SK-N-SH treated with all-trans-retinoic acid at 6 μM for 48 hours (cell line): ENCODE measurements around the gene CARM1.

Source experiments
- ARNTL ChIP-seq: fragments of 450-650 bp; formaldehyde crosslinking; IDR thresholded peaks from 2 replicates; pipeline ENCODE4 v1.5.0; 2020; ENCODE audit warnings: low read depth, mild to moderate bottlenecking, moderate library complexity, borderline replicate concordance
- BACH2 ChIP-seq: fragments of 250-450 bp; sonication (Bioruptor Pico); IDR thresholded peaks from 2 replicates; pipeline ENCODE4 v1.9.0; 2021; ENCODE audit warnings: mild to moderate bottlenecking, borderline replicate concordance
- GLIS3 ChIP-seq: fragments of 250-450 bp; sonication (Bioruptor Pico); IDR thresholded peaks from 2 replicates; pipeline ENCODE4 v1.5.0; 2020; ENCODE audit warnings: mild to moderate bottlenecking, moderate library complexity
- RARB ChIP-seq: fragments of 250-450 bp; sonication (Bioruptor Pico); IDR thresholded peaks from 2 replicates; pipeline ENCODE4 v1.8.0; 2021; ENCODE audit warnings: mild to moderate bottlenecking, moderate library complexity
- ZC3H10 ChIP-seq: fragments of 250-450 bp; sonication (Bioruptor Pico); IDR thresholded peaks from 2 replicates; pipeline ENCODE4 v1.5.1; 2021; ENCODE audit warnings: mild to moderate bottlenecking, moderate library complexity
- ZFP3 ChIP-seq: fragments of 250-450 bp; sonication (Bioruptor Pico); IDR thresholded peaks from 2 replicates; pipeline ENCODE4 v1.5.0; 2020; ENCODE audit warnings: mild to moderate bottlenecking, moderate library complexity
- ZNF565 ChIP-seq: fragments of 450-650 bp; formaldehyde crosslinking; conservative IDR thresholded peaks from 2 replicates; pipeline ENCODE4 v1.5.0; 2020; ENCODE audit warnings: low read depth, mild to moderate bottlenecking, moderate library complexity
- ZNF8 ChIP-seq: fragments of 450-650 bp; formaldehyde crosslinking; IDR thresholded peaks from 2 replicates; pipeline ENCODE4 v1.5.0; 2020; ENCODE audit warnings: mild to moderate bottlenecking, moderate library complexity
- TF ChIP-seq, protein P1 (sequence below): fragments of 250-450 bp; sonication (Bioruptor Pico); IDR thresholded peaks from 2 replicates; pipeline ENCODE4 v1.8.0; 2020; ENCODE audit warnings: mild to moderate bottlenecking, moderate library complexity, borderline replicate concordance
- TF ChIP-seq, protein P2 (sequence below): fragments of 250-450 bp; sonication (Bioruptor Pico); IDR thresholded peaks from 2 replicates; pipeline ENCODE4 v1.5.1; 2020; ENCODE audit warnings: low read depth, mild to moderate bottlenecking, moderate library complexity
- TF ChIP-seq, protein P3 (sequence below): fragments of 250-450 bp; sonication (Bioruptor Pico); IDR thresholded peaks from 2 replicates; pipeline ENCODE4 v1.8.0; 2021; ENCODE audit warnings: low read depth, mild to moderate bottlenecking, moderate library complexity, borderline replicate concordance
- TF ChIP-seq, protein P4 (sequence below): fragments of 250-450 bp; sonication (Bioruptor Pico); IDR thresholded peaks from 2 replicates; pipeline ENCODE4 v1.5.0; 2020; ENCODE audit warnings: mild to moderate bottlenecking, moderate library complexity
- TF ChIP-seq, protein P5 (sequence below): fragments of 250-450 bp; sonication (Bioruptor Pico); IDR thresholded peaks from 2 replicates; pipeline ENCODE4 v1.5.1; 2021; ENCODE audit warnings: mild to moderate bottlenecking, moderate library complexity

- TF ChIP-seq, protein P1, sequence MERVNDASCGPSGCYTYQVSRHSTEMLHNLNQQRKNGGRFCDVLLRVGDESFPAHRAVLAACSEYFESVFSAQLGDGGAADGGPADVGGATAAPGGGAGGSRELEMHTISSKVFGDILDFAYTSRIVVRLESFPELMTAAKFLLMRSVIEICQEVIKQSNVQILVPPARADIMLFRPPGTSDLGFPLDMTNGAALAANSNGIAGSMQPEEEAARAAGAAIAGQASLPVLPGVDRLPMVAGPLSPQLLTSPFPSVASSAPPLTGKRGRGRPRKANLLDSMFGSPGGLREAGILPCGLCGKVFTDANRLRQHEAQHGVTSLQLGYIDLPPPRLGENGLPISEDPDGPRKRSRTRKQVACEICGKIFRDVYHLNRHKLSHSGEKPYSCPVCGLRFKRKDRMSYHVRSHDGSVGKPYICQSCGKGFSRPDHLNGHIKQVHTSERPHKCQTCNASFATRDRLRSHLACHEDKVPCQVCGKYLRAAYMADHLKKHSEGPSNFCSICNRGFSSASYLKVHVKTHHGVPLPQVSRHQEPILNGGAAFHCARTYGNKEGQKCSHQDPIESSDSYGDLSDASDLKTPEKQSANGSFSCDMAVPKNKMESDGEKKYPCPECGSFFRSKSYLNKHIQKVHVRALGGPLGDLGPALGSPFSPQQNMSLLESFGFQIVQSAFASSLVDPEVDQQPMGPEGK (CRISPR knock-in tag), result no peak
- TF ChIP-seq, protein P2, sequence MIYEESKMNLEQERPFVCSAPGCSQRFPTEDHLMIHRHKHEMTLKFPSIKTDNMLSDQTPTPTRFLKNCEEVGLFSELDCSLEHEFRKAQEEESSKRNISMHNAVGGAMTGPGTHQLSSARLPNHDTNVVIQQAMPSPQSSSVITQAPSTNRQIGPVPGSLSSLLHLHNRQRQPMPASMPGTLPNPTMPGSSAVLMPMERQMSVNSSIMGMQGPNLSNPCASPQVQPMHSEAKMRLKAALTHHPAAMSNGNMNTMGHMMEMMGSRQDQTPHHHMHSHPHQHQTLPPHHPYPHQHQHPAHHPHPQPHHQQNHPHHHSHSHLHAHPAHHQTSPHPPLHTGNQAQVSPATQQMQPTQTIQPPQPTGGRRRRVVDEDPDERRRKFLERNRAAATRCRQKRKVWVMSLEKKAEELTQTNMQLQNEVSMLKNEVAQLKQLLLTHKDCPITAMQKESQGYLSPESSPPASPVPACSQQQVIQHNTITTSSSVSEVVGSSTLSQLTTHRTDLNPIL (CRISPR knock-in tag), result no peak
- TF ChIP-seq ZFP3, result no peak
- TF ChIP-seq, protein P3, sequence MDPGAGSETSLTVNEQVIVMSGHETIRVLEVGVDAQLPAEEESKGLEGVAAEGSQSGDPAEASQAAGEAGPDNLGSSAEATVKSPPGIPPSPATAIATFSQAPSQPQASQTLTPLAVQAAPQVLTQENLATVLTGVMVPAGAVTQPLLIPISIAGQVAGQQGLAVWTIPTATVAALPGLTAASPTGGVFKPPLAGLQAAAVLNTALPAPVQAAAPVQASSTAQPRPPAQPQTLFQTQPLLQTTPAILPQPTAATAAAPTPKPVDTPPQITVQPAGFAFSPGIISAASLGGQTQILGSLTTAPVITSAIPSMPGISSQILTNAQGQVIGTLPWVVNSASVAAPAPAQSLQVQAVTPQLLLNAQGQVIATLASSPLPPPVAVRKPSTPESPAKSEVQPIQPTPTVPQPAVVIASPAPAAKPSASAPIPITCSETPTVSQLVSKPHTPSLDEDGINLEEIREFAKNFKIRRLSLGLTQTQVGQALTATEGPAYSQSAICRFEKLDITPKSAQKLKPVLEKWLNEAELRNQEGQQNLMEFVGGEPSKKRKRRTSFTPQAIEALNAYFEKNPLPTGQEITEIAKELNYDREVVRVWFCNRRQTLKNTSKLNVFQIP (CRISPR knock-in tag), result no peak
- no peak for TF ChIP-seq ZNF8 (CRISPR knock-in tag)
- no peak for TF ChIP-seq ZNF565
- TF ChIP-seq GLIS3 (CRISPR knock-in tag), result no peak
- no peak for TF ChIP-seq ARNTL (CRISPR knock-in tag)
- TF ChIP-seq, protein P4, sequence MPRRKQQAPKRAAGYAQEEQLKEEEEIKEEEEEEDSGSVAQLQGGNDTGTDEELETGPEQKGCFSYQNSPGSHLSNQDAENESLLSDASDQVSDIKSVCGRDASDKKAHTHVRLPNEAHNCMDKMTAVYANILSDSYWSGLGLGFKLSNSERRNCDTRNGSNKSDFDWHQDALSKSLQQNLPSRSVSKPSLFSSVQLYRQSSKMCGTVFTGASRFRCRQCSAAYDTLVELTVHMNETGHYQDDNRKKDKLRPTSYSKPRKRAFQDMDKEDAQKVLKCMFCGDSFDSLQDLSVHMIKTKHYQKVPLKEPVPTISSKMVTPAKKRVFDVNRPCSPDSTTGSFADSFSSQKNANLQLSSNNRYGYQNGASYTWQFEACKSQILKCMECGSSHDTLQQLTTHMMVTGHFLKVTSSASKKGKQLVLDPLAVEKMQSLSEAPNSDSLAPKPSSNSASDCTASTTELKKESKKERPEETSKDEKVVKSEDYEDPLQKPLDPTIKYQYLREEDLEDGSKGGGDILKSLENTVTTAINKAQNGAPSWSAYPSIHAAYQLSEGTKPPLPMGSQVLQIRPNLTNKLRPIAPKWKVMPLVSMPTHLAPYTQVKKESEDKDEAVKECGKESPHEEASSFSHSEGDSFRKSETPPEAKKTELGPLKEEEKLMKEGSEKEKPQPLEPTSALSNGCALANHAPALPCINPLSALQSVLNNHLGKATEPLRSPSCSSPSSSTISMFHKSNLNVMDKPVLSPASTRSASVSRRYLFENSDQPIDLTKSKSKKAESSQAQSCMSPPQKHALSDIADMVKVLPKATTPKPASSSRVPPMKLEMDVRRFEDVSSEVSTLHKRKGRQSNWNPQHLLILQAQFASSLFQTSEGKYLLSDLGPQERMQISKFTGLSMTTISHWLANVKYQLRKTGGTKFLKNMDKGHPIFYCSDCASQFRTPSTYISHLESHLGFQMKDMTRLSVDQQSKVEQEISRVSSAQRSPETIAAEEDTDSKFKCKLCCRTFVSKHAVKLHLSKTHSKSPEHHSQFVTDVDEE (CRISPR knock-in tag), result no peak
- no peak for TF ChIP-seq BACH2 (CRISPR knock-in tag)
- TF ChIP-seq ZC3H10 (CRISPR knock-in tag), result no peak
- TF ChIP-seq RARB (CRISPR knock-in tag), result no peak
- TF ChIP-seq, protein P5, sequence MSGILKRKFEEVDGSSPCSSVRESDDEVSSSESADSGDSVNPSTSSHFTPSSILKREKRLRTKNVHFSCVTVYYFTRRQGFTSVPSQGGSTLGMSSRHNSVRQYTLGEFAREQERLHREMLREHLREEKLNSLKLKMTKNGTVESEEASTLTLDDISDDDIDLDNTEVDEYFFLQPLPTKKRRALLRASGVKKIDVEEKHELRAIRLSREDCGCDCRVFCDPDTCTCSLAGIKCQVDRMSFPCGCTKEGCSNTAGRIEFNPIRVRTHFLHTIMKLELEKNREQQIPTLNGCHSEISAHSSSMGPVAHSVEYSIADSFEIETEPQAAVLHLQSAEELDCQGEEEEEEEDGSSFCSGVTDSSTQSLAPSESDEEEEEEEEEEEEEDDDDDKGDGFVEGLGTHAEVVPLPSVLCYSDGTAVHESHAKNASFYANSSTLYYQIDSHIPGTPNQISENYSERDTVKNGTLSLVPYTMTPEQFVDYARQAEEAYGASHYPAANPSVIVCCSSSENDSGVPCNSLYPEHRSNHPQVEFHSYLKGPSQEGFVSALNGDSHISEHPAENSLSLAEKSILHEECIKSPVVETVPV (CRISPR knock-in tag), result no peak
These were observed 91.5 kb downstream of the CARM1 start for GRCh38 chr19:10962863-10963262.
